NCI-H460 (cell line): Measurements from ENCODE around the gene MRC2. TPM values are rescaled to one million over a fixed set of nuclear protein-coding genes. Genes with fewer than 3 reads are reported as not detected.

ENCODE experiments used
- DNase-seq: peaks from one replicate; pipeline ENCODE4 v3.0.0-alpha.2; 2016; ENCODE audit warnings: low read depth; ENCODE audit errors: extremely low read depth
- total RNA-seq: library from RNA; depleted of rRNA; stranded (reverse); fragments of >200 nt; shearing (Covaris generic); gene quantifications from 2 replicates; pipeline ENCODE4 v1.2.3, GENCODE V29; 2014

MRC2 gene
- total RNA-seq, 1 experiment from 2014 or later: 5.9 TPM

GRCh38 chr17:62657145-62657665 lies 29.7 kb downstream of the MRC2 start:
- no peak for DNase-seq

- DNase-seq: no peak
Measured at GRCh38 chr17:62657690-62658089, 30.2 kb downstream of the MRC2 start.

GRCh38 chr17:62658136-62658920 lies 30.9 kb downstream of the MRC2 start:
- no peak for DNase-seq

GRCh38 chr17:62660629-62661118 lies 33.2 kb downstream of the MRC2 start:
- DNase-seq: no peak

- no peak for DNase-seq
Measured at GRCh38 chr17:62661337-62661736, 33.9 kb downstream of the MRC2 start.

- DNase-seq: no peak
Measured at GRCh38 chr17:62662855-62663254, 35.4 kb downstream of the MRC2 start.

- no peak for DNase-seq
Measured at GRCh38 chr17:62663304-62663703, 35.8 kb downstream of the MRC2 start.

- no peak for DNase-seq
Measured at GRCh38 chr17:62664336-62665120, 37.1 kb downstream of the MRC2 start.

GRCh38 chr17:62665599-62665998 lies 38.1 kb downstream of the MRC2 start:
- DNase-seq: no peak

GRCh38 chr17:62666061-62666800 lies 38.8 kb downstream of the MRC2 start:
- DNase-seq: no peak

GRCh38 chr17:62666801-62667591 lies 39.5 kb downstream of the MRC2 start:
- no peak for DNase-seq

GRCh38 chr17:62668091-62668804 lies 40.8 kb downstream of the MRC2 start:
- no peak for DNase-seq

GRCh38 chr17:62670202-62670821 lies 42.8 kb downstream of the MRC2 start:
- DNase-seq: no peak

- DNase-seq: no peak
Measured at GRCh38 chr17:62671553-62671952, 44.1 kb downstream of the MRC2 start.

GRCh38 chr17:62672957-62673356 lies 45.5 kb downstream of the MRC2 start:
- DNase-seq: no peak

GRCh38 chr17:62673614-62674362 lies 46.3 kb downstream of the MRC2 start:
- DNase-seq: no peak

GRCh38 chr17:62674363-62674739 lies 46.9 kb downstream of the MRC2 start:
- DNase-seq: no peak

GRCh38 chr17:62674841-62675240 lies 47.4 kb downstream of the MRC2 start:
- DNase-seq: no peak
